ENCODE results near the gene DCBLD2. TPM values are rescaled to one million over a fixed set of nuclear protein-coding genes. Genes with fewer than 3 reads are reported as not detected.

Gene DCBLD2
- polyA plus RNA-seq, 1 of the 3 experiments (the other 2 are of a cell fraction) = 159 TPM

GRCh38 chr3:98793971-98794370 is 107.5 kb downstream of the DCBLD2 start:
- Histone ChIP-seq H3K79me2 (ENCODE audit: insufficient read depth) (no peaks in the 10 kb centered on the region; the same call in 1 of the 2 replicates), H3K4me1 (ENCODE audit: control insufficient read depth in 1 of 2, insufficient read depth in 2 of 2, low read depth in 1 of 2, low read length in 1 of 2) (peaks cover 0 to 6% of the 10 kb centered on the region in 2 experiments; a peak in 2 of 4 replicates), H3K9ac (no peak overlapping the region), H3K27ac (ENCODE audit: low read depth in 2 of 2, low read length in 1 of 2) (no peak overlapping the region; a peak in 1 of 4 replicates), H2AFZ (ENCODE audit: low read depth) (no peak overlapping the region), H3K4me2 (no peak overlapping the region), H3K4me3 (ENCODE audit: low read depth in 2 of 2, low read length in 1 of 2) (no peak overlapping the region), H3F3A (replicated peaks; ENCODE audit: insufficient read depth) (peaks cover 87% of the 10 kb centered on the region), H3K36me3 (replicated peaks in 1 of 2; ENCODE audit: control insufficient read depth in 1 of 2, insufficient read depth in 2 of 2, low read length in 1 of 2) (peaks cover 48 to 75% of the 10 kb centered on the region in 2 experiments), H3K9me2 (no peaks in the 10 kb centered on the region), H3K27me3 (ENCODE audit: insufficient read depth) (no peaks in the 10 kb centered on the region), H4K20me1 (ENCODE audit: insufficient read depth) (peaks cover 35% of the 10 kb centered on the region), H3K9me3 (no peaks in the 10 kb centered on the region)
- ChIA-PET CTCF (interaction anchor here (0.6 to 3.0 kb wide), 5 partner anchors 182 to 200 kb away, joined by 3 to 19 read pairs (median 4); no protein-coding TSS in a partner anchor), POLR2A (no interaction called here)
- TF ChIP-seq GATA2 (CRISPR knock-in tag; IDR thresholded peaks at IDR 0.05) (no peak), FOXM1 (IDR thresholded peaks at IDR 0.05; ENCODE audit: low read depth) (no peak), RXRA (IDR thresholded peaks at IDR 0.05; ENCODE audit: borderline replicate concordance, low read depth) (no peak), FOSL2 (IDR thresholded peaks at IDR 0.05; ENCODE audit: borderline replicate concordance, low read depth) (no peak), MEF2A (IDR thresholded peaks at IDR 0.05; ENCODE audit: borderline replicate concordance, low read depth) (no peak), YY1 (IDR thresholded peaks at IDR 0.05; ENCODE audit: low read depth) (no peak)
- TF ChIP-seq, protein P1, sequence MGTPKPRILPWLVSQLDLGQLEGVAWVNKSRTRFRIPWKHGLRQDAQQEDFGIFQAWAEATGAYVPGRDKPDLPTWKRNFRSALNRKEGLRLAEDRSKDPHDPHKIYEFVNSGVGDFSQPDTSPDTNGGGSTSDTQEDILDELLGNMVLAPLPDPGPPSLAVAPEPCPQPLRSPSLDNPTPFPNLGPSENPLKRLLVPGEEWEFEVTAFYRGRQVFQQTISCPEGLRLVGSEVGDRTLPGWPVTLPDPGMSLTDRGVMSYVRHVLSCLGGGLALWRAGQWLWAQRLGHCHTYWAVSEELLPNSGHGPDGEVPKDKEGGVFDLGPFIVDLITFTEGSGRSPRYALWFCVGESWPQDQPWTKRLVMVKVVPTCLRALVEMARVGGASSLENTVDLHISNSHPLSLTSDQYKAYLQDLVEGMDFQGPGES (IDR thresholded peaks at IDR 0.05; ENCODE audit: low read depth, low read length) = no peak
- TF ChIP-seq, protein P2, sequence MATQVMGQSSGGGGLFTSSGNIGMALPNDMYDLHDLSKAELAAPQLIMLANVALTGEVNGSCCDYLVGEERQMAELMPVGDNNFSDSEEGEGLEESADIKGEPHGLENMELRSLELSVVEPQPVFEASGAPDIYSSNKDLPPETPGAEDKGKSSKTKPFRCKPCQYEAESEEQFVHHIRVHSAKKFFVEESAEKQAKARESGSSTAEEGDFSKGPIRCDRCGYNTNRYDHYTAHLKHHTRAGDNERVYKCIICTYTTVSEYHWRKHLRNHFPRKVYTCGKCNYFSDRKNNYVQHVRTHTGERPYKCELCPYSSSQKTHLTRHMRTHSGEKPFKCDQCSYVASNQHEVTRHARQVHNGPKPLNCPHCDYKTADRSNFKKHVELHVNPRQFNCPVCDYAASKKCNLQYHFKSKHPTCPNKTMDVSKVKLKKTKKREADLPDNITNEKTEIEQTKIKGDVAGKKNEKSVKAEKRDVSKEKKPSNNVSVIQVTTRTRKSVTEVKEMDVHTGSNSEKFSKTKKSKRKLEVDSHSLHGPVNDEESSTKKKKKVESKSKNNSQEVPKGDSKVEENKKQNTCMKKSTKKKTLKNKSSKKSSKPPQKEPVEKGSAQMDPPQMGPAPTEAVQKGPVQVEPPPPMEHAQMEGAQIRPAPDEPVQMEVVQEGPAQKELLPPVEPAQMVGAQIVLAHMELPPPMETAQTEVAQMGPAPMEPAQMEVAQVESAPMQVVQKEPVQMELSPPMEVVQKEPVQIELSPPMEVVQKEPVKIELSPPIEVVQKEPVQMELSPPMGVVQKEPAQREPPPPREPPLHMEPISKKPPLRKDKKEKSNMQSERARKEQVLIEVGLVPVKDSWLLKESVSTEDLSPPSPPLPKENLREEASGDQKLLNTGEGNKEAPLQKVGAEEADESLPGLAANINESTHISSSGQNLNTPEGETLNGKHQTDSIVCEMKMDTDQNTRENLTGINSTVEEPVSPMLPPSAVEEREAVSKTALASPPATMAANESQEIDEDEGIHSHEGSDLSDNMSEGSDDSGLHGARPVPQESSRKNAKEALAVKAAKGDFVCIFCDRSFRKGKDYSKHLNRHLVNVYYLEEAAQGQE (IDR thresholded peaks at IDR 0.05; ENCODE audit: low read depth, low read length) = no peak
- 81% methylated on average over 3 of the region's 3 CpGs for WGBS (ENCODE audit: low lambda C conversion rate)
- DNase-seq = no peak

- POLR2A ChIA-PET = no interaction called here
- WGBS (ENCODE audit: low lambda C conversion rate) = 79% methylated on average over 7 of the region's 7 CpGs
Measured at GRCh38 chr3:98791341-98792325, 109.9 kb downstream of the DCBLD2 start.

More at GRCh38 chr3:98791341-98792325, 109.9 kb downstream of the DCBLD2 start:
- H3K4me1 ChIP-seq (ENCODE audit: control insufficient read depth in 1 of 2, insufficient read depth in 2 of 2, low read depth in 1 of 2, low read length in 1 of 2) = peaks cover 0 to 14% of the 10 kb centered on the region in 2 experiments; a peak in 2 of 4 replicates
- H3K27me3 ChIP-seq (ENCODE audit: insufficient read depth) = no peaks in the 10 kb centered on the region
- H3K79me2 ChIP-seq (ENCODE audit: insufficient read depth) = no peaks in the 10 kb centered on the region; the same call in 1 of the 2 replicates
- no peaks in the 10 kb centered on the region for H3K9me3 ChIP-seq
- no peak for DNase-seq
- no peak overlapping the region for H3K9ac ChIP-seq
- peak overlapping the region in 1 of 2 experiments; percentile 49; a peak in 2 of 4 replicates for H3K27ac ChIP-seq (ENCODE audit: low read depth in 2 of 2, low read length in 1 of 2)
- peaks cover 15% of the 10 kb centered on the region for H4K20me1 ChIP-seq (ENCODE audit: insufficient read depth)
- no peak overlapping the region for H3K4me3 ChIP-seq (ENCODE audit: low read depth in 2 of 2, low read length in 1 of 2)
- no peak overlapping the region for H3K4me2 ChIP-seq
- CTCF ChIA-PET = interaction anchor here (1.0 to 3.8 kb wide), 4 partner anchors 58 to 202 kb away, joined by 3 to 21 read pairs (median 4); no protein-coding TSS in a partner anchor
- H3K36me3 ChIP-seq (replicated peaks in 1 of 2; ENCODE audit: control insufficient read depth in 1 of 2, insufficient read depth in 2 of 2, low read length in 1 of 2) = peaks cover 25 to 63% of the 10 kb centered on the region in 2 experiments
- H2AFZ ChIP-seq (ENCODE audit: low read depth) = no peak overlapping the region
- H3K9me2 ChIP-seq = no peaks in the 10 kb centered on the region
- H3F3A ChIP-seq (replicated peaks; ENCODE audit: insufficient read depth) = peaks cover 72% of the 10 kb centered on the region
- TF ChIP-seq JUND (IDR thresholded peaks at IDR 0.05) (no peak; the same call in 1 of the 2 replicates), RCOR1 (IDR thresholded peaks at IDR 0.05; ENCODE audit: low read length) (no peak), FOSL2 (IDR thresholded peaks at IDR 0.05; ENCODE audit: borderline replicate concordance, low read depth) (0 out of 2 replicates have a peak, but pooled peaks have one; percentile 6), GATA2 (CRISPR knock-in tag; IDR thresholded peaks at IDR 0.05) (no peak), YY1 (IDR thresholded peaks at IDR 0.05; ENCODE audit: low read depth) (no peak), RXRA (IDR thresholded peaks at IDR 0.05; ENCODE audit: borderline replicate concordance, low read depth) (no peak), NFIC (IDR thresholded peaks at IDR 0.05; ENCODE audit: borderline replicate concordance) (no peak), NRF1 (IDR thresholded peaks at IDR 0.05; ENCODE audit: low read depth, low read length) (no peak), POLR2AphosphoS5 (IDR thresholded peaks at IDR 0.05; ENCODE audit: low read depth, low read length) (peak; percentile 39; the same call in 1 of the 2 replicates), GABPA (IDR thresholded peaks at IDR 0.05; ENCODE audit: low read depth) (no peak), RFX5 (IDR thresholded peaks at IDR 0.05; ENCODE audit: low read length) (no peak)
- TF ChIP-seq, protein P3, sequence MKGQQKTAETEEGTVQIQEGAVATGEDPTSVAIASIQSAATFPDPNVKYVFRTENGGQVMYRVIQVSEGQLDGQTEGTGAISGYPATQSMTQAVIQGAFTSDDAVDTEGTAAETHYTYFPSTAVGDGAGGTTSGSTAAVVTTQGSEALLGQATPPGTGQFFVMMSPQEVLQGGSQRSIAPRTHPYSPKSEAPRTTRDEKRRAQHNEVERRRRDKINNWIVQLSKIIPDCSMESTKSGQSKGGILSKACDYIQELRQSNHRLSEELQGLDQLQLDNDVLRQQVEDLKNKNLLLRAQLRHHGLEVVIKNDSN (IDR thresholded peaks at IDR 0.05; ENCODE audit: borderline replicate concordance, low read depth) = no peak
